ENCODE data around the gene LILRB5. TPM values are rescaled to one million over a fixed set of nuclear protein-coding genes. Genes with fewer than 3 reads are reported as not detected.

LILRB5 gene
- total and polyA plus RNA-seq, 2 of the 4 experiments (the other 2 are of a cell fraction) = not detected

- H4K20me1 ChIP-seq (ENCODE audit: insufficient read depth, low read length) = no peaks in the 10 kb centered on the region
- H3K56ac ChIP-seq (ENCODE audit: extremely low read depth, insufficient read depth, low read length) = no peak overlapping the region
- no peak overlapping the region for H3K14ac ChIP-seq (replicated peaks; ENCODE audit: low read depth, low read length)
- no peak overlapping the region for H3K4me2 ChIP-seq (ENCODE audit: low read depth, low read length)
- TF ChIP-seq RAD21 (IDR thresholded peaks at IDR 0.05; ENCODE audit: low read length) = no peak
- no peak for TF ChIP-seq CTCF (conservative IDR thresholded peaks at IDR 0.05; ENCODE audit: low read depth, low read length)
- no peak for TF ChIP-seq FOS (IDR thresholded peaks at IDR 0.05; ENCODE audit: low read depth, low read length)
- TF ChIP-seq, protein P1, sequence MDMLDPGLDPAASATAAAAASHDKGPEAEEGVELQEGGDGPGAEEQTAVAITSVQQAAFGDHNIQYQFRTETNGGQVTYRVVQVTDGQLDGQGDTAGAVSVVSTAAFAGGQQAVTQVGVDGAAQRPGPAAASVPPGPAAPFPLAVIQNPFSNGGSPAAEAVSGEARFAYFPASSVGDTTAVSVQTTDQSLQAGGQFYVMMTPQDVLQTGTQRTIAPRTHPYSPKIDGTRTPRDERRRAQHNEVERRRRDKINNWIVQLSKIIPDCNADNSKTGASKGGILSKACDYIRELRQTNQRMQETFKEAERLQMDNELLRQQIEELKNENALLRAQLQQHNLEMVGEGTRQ (IDR thresholded peaks at IDR 0.05; ENCODE audit: low read depth, low read length) = no peak
- no peak for TF ChIP-seq MXI1 (IDR thresholded peaks at IDR 0.05; ENCODE audit: borderline replicate concordance, low read depth, low read length)
- no peak for TF ChIP-seq SMC3 (IDR thresholded peaks at IDR 0.05; ENCODE audit: low read depth, low read length)
- no peak for TF ChIP-seq MAFK (IDR thresholded peaks at IDR 0.05; ENCODE audit: low read depth, low read length)
- TF ChIP-seq RFX5 (IDR thresholded peaks at IDR 0.05; ENCODE audit: low read depth, low read length) = no peak
- TF ChIP-seq CHD1 (IDR thresholded peaks at IDR 0.05; ENCODE audit: low read depth, low read length) = no peak
- no peak for TF ChIP-seq POLR2A (IDR thresholded peaks at IDR 0.05; ENCODE audit: low read depth, low read length)
- no peak for TF ChIP-seq NFE2L2 (IDR thresholded peaks at IDR 0.05; ENCODE audit: low read depth, low read length)
- no peak for TF ChIP-seq CEBPB (IDR thresholded peaks at IDR 0.05; ENCODE audit: low read depth, low read length)
- TF ChIP-seq MAZ (IDR thresholded peaks at IDR 0.05; ENCODE audit: borderline replicate concordance, low read depth, low read length) = no peak
- TF ChIP-seq RCOR1 (IDR thresholded peaks at IDR 0.05; ENCODE audit: insufficient replicate concordance, low read length) = no peak
- CTCF ChIA-PET = no interaction called here
- DNase-seq (no peak), ATAC-seq (ENCODE audit: low read depth) (no peak)
- no peaks in the 10 kb centered on the region for H3K9me3 ChIP-seq (ENCODE audit: control insufficient read depth, insufficient read depth, low read length)
- no TSS peak for BruUV-seq (replicated peaks)
- H4K91ac ChIP-seq (ENCODE audit: insufficient read depth, low read depth, low read length) = no peak overlapping the region
- no peak overlapping the region for H3K23ac ChIP-seq (ENCODE audit: low read depth, low read length)
- H3K4ac ChIP-seq (ENCODE audit: low read depth, low read length) = no peak overlapping the region
- H3K9ac ChIP-seq (ENCODE audit: low read depth, low read length) = no peak overlapping the region
- no peaks in the 10 kb centered on the region for H3K4me1 ChIP-seq (ENCODE audit: control insufficient read depth, insufficient read depth, low read length)
- no peak overlapping the region for H4K8ac ChIP-seq (ENCODE audit: low read depth in 2 of 2, low read length in 2 of 2)
- H2AFZ ChIP-seq (replicated peaks; ENCODE audit: low read length, poor library complexity) = peak overlapping the region; percentile 43
- in situ Hi-C loops (cut with MboI; ENCODE audit: low sequenced_read_pairs) = no loop called here
- H3K79me1 ChIP-seq (ENCODE audit: low read depth in 1 of 2, low read length in 2 of 2) = no peaks in the 10 kb centered on the region
- peaks cover 22% of the 10 kb centered on the region for H3K27me3 ChIP-seq (ENCODE audit: control insufficient read depth, insufficient read depth, low read length)
- H2BK20ac ChIP-seq (ENCODE audit: low read depth, low read length) = no peak overlapping the region
- no peak overlapping the region for H3K27ac ChIP-seq (ENCODE audit: insufficient read depth, low read length)
- dilution Hi-C loops (cut with HindIII; ENCODE audit: low sequenced_read_pairs, unreplicated experiment) = no loop called here
- H2AK5ac ChIP-seq (ENCODE audit: low read depth, low read length) = no peak overlapping the region
- intact Hi-C loops (cut with micrococcal nuclease) = no loop called here
- no peaks in the 10 kb centered on the region for H3K36me3 ChIP-seq (ENCODE audit: control insufficient read depth, insufficient read depth, low read length)
- POLR2A ChIA-PET (ENCODE audit: unreplicated experiment) = no interaction called here
- no peaks in the 10 kb centered on the region for H3K9me1 ChIP-seq (ENCODE audit: insufficient read depth, low read length)
- H2BK5ac ChIP-seq (ENCODE audit: low read depth, low read length, poor library complexity, severe bottlenecking) = no peak overlapping the region
- no peak overlapping the region for H2AK9ac ChIP-seq (replicated peaks; ENCODE audit: low read depth, low read length, poor library complexity)
- no peak overlapping the region for H2BK15ac ChIP-seq (ENCODE audit: low read depth, low read length)
- H4K5ac ChIP-seq (ENCODE audit: low read depth, low read length) = no peak overlapping the region
- no peak overlapping the region for H3K18ac ChIP-seq (ENCODE audit: low read depth, low read length)
- WGBS, 2 experiments (ENCODE audit: extremely low coverage in 2 of 2, insufficient read length in 1 of 2) = 27% methylated on average over 6 of the region's 26 CpGs; no CpG with 5 or more reads in 1 of the 2 experiments
- H3K4me3 ChIP-seq (ENCODE audit: insufficient read depth, low read depth, low read length) = no peak overlapping the region
- H2BK120ac ChIP-seq (ENCODE audit: low read depth, low read length) = no peak overlapping the region
Measured at GRCh38 chr19:54255105-54255775, 1.8 kb downstream of the LILRB5 start.
